B cell (primary cell): ENCODE measurements around the gene TNIP1. TPM values are rescaled to one million over a fixed set of nuclear protein-coding genes. Genes with fewer than 3 reads are reported as not detected.

ENCODE experiments used
- ATAC-seq: fragments of 200-7000 bp; cut with Tn5 transposase; one replicate; pipeline ENCODE4 v1.10.0; 2021; ENCODE audit warnings: low read depth, mild to moderate bottlenecking, moderate number of reproducible peaks, moderate library complexity
- CTCF ChIA-PET: fragments of 350-600 bp; sonication (Branson Sonifier 250); formaldehyde crosslinking; loops from one replicate; lab custom pipeline; 2021; ENCODE audit warnings: antibody characterized with exemption, inconsistent platforms; lab: Charles Lee
- POLR2A ChIA-PET: fragments of 350-600 bp; sonication (Branson Sonifier 250); formaldehyde crosslinking; loops from one replicate; lab custom pipeline; 2021; ENCODE audit warnings: antibody characterized with exemption; lab: Charles Lee
- DNase-seq: peaks from one replicate; pipeline ENCODE4 v3.0.0; 2013
- H2AFZ ChIP-seq: 2 replicates; pipeline ENCODE4 v1.6.1; 2012; ENCODE audit warnings: mild to moderate bottlenecking, low read depth, low read length; ENCODE audit not compliant: insufficient read depth, poor library complexity, severe bottlenecking
- H3K27ac ChIP-seq, 2 donors: 1 replicate in 1 of 2; 2 replicates in 1 of 2; pipeline ENCODE4 v1.5.1; 2012 to 2013; ENCODE audit warnings: low read length in 2 of 2, mild to moderate bottlenecking in 2 of 2, moderate library complexity in 1 of 2
- H3K27me3 ChIP-seq, 4 experiments: fragments of 200-600 bp in 1 of 4; sonication (generic) in 1 of 4; replicated peaks in 1 of 4; 1 replicate in 2 of 4; 2 replicates in 2 of 4; pipeline versions ENCODE4 v1.6.1 to v1.7.0; 2013 to 2016; ENCODE audit warnings: low read length in 3 of 4, mild to moderate bottlenecking in 2 of 4, mixed read lengths in 1 of 4, moderate library complexity in 1 of 4; ENCODE audit not compliant: insufficient read depth in 4 of 4, control insufficient read depth in 3 of 4; ENCODE audit errors: control extremely low read depth in 1 of 4
- H3K36me3 ChIP-seq, 2 experiments: replicated peaks in 1 of 2; 1 replicate in 1 of 2; 2 replicates in 1 of 2; pipeline versions ENCODE4 v1.6.1 to v1.7.1; 2013; ENCODE audit warnings: low read length in 1 of 2; ENCODE audit not compliant: insufficient read depth in 2 of 2, control insufficient read depth in 1 of 2; ENCODE audit errors: control extremely low read depth in 1 of 2, extremely low read depth in 1 of 2
- H3K4me1 ChIP-seq, 2 donors: fragments of 200-600 bp in 1 of 2; sonication (generic) in 1 of 2; 1 replicate in 1 of 2; 2 replicates in 1 of 2; pipeline versions ENCODE4 v1.5.1 to v1.6.1; 2013 to 2017; ENCODE audit warnings: low read length in 2 of 2; ENCODE audit not compliant: control insufficient read depth in 2 of 2, insufficient read depth in 2 of 2
- H3K4me2 ChIP-seq: replicated peaks from 2 replicates; pipeline ENCODE3; 2012; ENCODE audit warnings: mild to moderate bottlenecking, low read depth, low read length; ENCODE audit not compliant: poor library complexity, severe bottlenecking
- H3K4me3 ChIP-seq, 5 experiments: fragments of 200-600 bp in 1 of 5; sonication (generic) in 1 of 5; 1 replicate in 3 of 5; 2 replicates in 2 of 5; pipeline versions ENCODE4 v1.5.1 to v1.7.0; 2011 to 2016; ENCODE audit warnings: low read length in 4 of 5, mild to moderate bottlenecking in 4 of 5, low read depth in 2 of 5, control low read depth in 1 of 5, moderate library complexity in 1 of 5; ENCODE audit not compliant: insufficient read depth in 1 of 5; ENCODE audit errors: control extremely low read depth in 1 of 5, extremely low read depth in 1 of 5
- H3K79me2 ChIP-seq: fragments of 200-600 bp; sonication (generic); one replicate; pipeline ENCODE4 v1.6.0; 2016; ENCODE audit warnings: low read length; ENCODE audit not compliant: control insufficient read depth, insufficient read depth
- H3K9ac ChIP-seq: fragments of 200-600 bp; sonication (generic); 2 replicates; pipeline ENCODE4 v1.6.1; 2017; ENCODE audit warnings: mild to moderate bottlenecking, low read length, moderate library complexity
- H3K9me3 ChIP-seq, 3 donors: one replicate each; pipeline versions ENCODE4 v1.6.1 to v1.7.1; 2013; ENCODE audit warnings: low read length in 2 of 3; ENCODE audit not compliant: control insufficient read depth in 2 of 3, insufficient read depth in 1 of 3; ENCODE audit errors: control extremely low read depth in 1 of 3
- H4K20me1 ChIP-seq: 2 replicates; pipeline ENCODE4 v1.6.0; 2012; ENCODE audit warnings: mild to moderate bottlenecking, low read length; ENCODE audit not compliant: insufficient read depth, control insufficient read depth, poor library complexity, severe bottlenecking
- H3K27ac Mint-ChIP-seq: one replicate; pipeline ENCODE4 v1.8.0; 2021; ENCODE audit warnings: mixed read lengths
- H3K27me3 Mint-ChIP-seq: one replicate; pipeline ENCODE4 v1.8.0; 2021; ENCODE audit warnings: mixed read lengths
- H3K4me1 Mint-ChIP-seq: one replicate; pipeline ENCODE4 v1.8.0; 2021; ENCODE audit warnings: mixed read lengths
- H3K4me3 Mint-ChIP-seq: one replicate; pipeline ENCODE4 v1.8.0; 2021; ENCODE audit warnings: mixed read lengths
- H3K9me3 Mint-ChIP-seq: one replicate; pipeline ENCODE4 v1.8.0; 2022; ENCODE audit warnings: mixed read lengths; ENCODE audit not compliant: insufficient read depth
- CTCF ChIP-seq: fragments of 200-600 bp; IDR thresholded peaks from one replicate; pipeline ENCODE4 v1.8.0; 2022; ENCODE audit warnings: antibody characterized with exemption, mild to moderate bottlenecking
- EZH2 ChIP-seq: IDR thresholded peaks from 2 replicates; pipeline ENCODE4 v1.6.1; 2012; ENCODE audit warnings: borderline replicate concordance, low read depth, mild to moderate bottlenecking, moderate library complexity, low read length; ENCODE audit not compliant: insufficient read depth, poor library complexity, severe bottlenecking
- WGBS: methylation state at CpG from one replicate; pipeline ENCODE4 v1.1.5; 2013; ENCODE audit warnings: missing lambda C conversion rate; ENCODE audit not compliant: insufficient coverage; 5-methylcytosine and 5-hydroxymethylcytosine counted together
- intact Hi-C: fragments of 100-400 bp; cut with micrococcal nuclease; formaldehyde crosslinking; loops from one replicate; pipeline ENCODE4 v1.10.0; 2022
- polyA plus RNA-seq: library from polyadenylated mRNA; depleted of rRNA; stranded (reverse); fragments of >200 nt; gene quantifications from 2 replicates; pipeline ENCODE4 v1.2.3, GENCODE V29; 2012
- total RNA-seq, 2 donors: library from RNA; stranded (reverse); fragments of 120-200 nt in 1 of 2; gene quantifications; 1 replicate in 1 of 2; 2 replicates in 1 of 2; pipeline versions ENCODE4 v1.2.3 to v1.2.4, GENCODE V29; 2013 to 2022

Gene TNIP1
- total and polyA plus RNA-seq, 2 donors (not counting 1 experiment from before 2014, with no cell fraction given) = 108 to 294 TPM

- Mint-ChIP-seq H3K9me3 (no peaks in the 10 kb centered on the region), H3K4me3 (no peak overlapping the region), H3K27ac (no peak overlapping the region), H3K4me1 (peaks cover 6% of the 10 kb centered on the region), H3K27me3 (no peaks in the 10 kb centered on the region)
- H3K27ac ChIP-seq = no peak overlapping the region
- H3K79me2 ChIP-seq = no peaks in the 10 kb centered on the region
- peaks cover 0 to 41% of the 10 kb centered on the region in 2 experiments for H3K36me3 ChIP-seq
- intact Hi-C loops = no loop called here
- no peaks in the 10 kb centered on the region for H3K9me3 ChIP-seq
- H3K4me1 ChIP-seq = peaks cover 2 to 4% of the 10 kb centered on the region in 2 donors
- H3K4me2 ChIP-seq = no peak overlapping the region
- H3K27me3 ChIP-seq = peaks cover 0 to under 1% (median 0%) of the 10 kb centered on the region in 4 experiments
- TF ChIP-seq CTCF (no peak), EZH2 (no peak)
- POLR2A ChIA-PET = no interaction called here
- ATAC-seq (no peak), DNase-seq (no peak)
- H3K4me3 ChIP-seq = no peak overlapping the region
- no peak overlapping the region for H2AFZ ChIP-seq
- no peak overlapping the region for H3K9ac ChIP-seq
- 98% methylated on average over 8 of the region's 9 CpGs for WGBS
- CTCF ChIA-PET = interaction anchor here (0.7 to 1.4 kb wide), 2 partner anchors 26 to 139 kb away, joined by 3 read pairs; no protein-coding TSS in a partner anchor
- peaks cover 7% of the 10 kb centered on the region for H4K20me1 ChIP-seq
Observed at GRCh38 chr5:151026088-151026487, 54.7 kb downstream of the TNIP1 start.

GRCh38 chr5:151025250-151025606, 55.6 kb downstream of the TNIP1 start:
- TF ChIP-seq EZH2 (no peak), CTCF (no peak)
- H3K27ac Mint-ChIP-seq = no peak overlapping the region
- intact Hi-C loops = no loop called here

More at GRCh38 chr5:151025250-151025606, 55.6 kb downstream of the TNIP1 start:
- no peaks in the 10 kb centered on the region for H3K79me2 ChIP-seq
- no peak for ATAC-seq
- DNase-seq = no peak
- 93% methylated on average over 5 of the region's 7 CpGs for WGBS
- H3K9ac ChIP-seq = no peak overlapping the region
- CTCF ChIA-PET = interaction anchor here (0.7 kb wide), 1 partner anchor 27 kb away, joined by 3 read pairs; no protein-coding TSS in a partner anchor
- Mint-ChIP-seq H3K9me3 (no peaks in the 10 kb centered on the region), H3K4me1 (peaks cover 12% of the 10 kb centered on the region), H3K4me3 (no peak overlapping the region), H3K27me3 (no peaks in the 10 kb centered on the region)
- H3K4me1 ChIP-seq = peaks cover 11 to 12% of the 10 kb centered on the region in 2 donors
- POLR2A ChIA-PET = no interaction called here
- no peaks in the 10 kb centered on the region for H3K9me3 ChIP-seq
- no peak overlapping the region for H3K4me3 ChIP-seq
- no peak overlapping the region for H2AFZ ChIP-seq
- peaks cover 0 to 32% of the 10 kb centered on the region in 2 experiments for H3K36me3 ChIP-seq
- H3K27ac ChIP-seq = no peak overlapping the region
- H4K20me1 ChIP-seq = peaks cover under 1% of the 10 kb centered on the region
- H3K27me3 ChIP-seq = peaks cover 0 to 5% (median 0%) of the 10 kb centered on the region in 4 experiments
- H3K4me2 ChIP-seq = no peak overlapping the region
